ENCODE results near the gene ZNF616. TPM values are rescaled to one million over a fixed set of nuclear protein-coding genes. Genes with fewer than 3 reads are reported as not detected.
"Not testable (repeated sequence)": the region's sequence is repeated elsewhere in the genome, so short reads cannot be mapped to it uniquely, and the experiment has no call there.

ZNF616 gene
- total RNA-seq, 1 experiment from 2014 or later, result 4.7 TPM

DNA sequence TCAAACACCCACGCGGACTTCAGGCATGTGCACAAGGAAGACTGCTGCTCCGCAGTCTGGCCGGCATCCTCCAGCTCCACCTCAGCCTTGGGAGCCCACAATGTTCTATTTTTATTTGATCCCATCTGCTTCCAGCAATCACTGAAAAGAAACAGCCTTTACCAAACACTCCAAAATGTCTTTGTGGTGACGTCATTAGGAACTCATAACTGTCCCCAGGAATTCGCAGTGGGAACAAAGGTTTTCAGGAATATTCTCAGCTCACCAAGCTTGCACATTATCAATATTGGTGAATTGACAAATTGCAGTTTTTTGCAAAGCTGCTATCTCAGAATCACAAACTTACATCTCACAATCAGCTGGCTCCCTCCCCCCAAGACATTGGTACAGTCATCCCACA, 29.0 kb downstream of the ZNF616 start:
- no peak for DNase-seq (ENCODE audit: low read depth)

GRCh38 chr19:52102782-52103181, 37.0 kb downstream of the ZNF616 start:
- no peak for DNase-seq (ENCODE audit: low read depth)

GRCh38 chr19:52101866-52102562, 37.7 kb downstream of the ZNF616 start:
- DNase-seq (ENCODE audit: low read depth), result no peak

DNA sequence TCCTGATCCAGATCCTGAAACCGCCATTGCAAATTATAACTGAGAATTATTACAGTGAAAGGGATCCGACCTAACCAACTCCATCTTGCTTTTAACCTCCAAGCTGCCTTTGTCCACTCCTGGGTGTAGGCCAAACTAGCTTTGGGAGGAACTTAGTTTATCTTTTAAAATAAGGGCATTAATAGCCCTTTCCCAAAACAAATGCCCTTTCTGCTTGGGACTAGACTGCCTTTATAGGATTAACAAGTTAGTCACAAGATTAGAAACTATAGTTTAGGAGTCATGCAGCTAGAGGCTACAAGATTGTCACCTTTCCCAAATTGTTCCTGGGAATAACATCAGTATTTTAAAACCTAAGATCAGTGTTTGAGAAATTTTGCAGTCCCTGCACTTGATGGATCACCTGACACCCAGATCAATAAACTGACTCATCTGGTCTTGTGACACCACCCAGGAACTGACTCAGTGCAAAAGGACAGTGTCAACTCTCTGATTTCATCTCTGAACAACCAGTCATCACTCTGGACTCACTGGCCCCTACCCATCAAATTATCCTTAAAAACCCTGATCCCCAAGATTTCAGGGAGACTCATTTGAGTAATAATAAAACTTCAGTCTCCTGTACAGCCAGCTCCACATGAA, 40.1 kb downstream of the ZNF616 start:
- no peak for DNase-seq (ENCODE audit: low read depth)

GRCh38 chr19:52096416-52096815, 43.3 kb downstream of the ZNF616 start:
- not testable (repeated sequence) for DNase-seq (ENCODE audit: low read depth)

DNA sequence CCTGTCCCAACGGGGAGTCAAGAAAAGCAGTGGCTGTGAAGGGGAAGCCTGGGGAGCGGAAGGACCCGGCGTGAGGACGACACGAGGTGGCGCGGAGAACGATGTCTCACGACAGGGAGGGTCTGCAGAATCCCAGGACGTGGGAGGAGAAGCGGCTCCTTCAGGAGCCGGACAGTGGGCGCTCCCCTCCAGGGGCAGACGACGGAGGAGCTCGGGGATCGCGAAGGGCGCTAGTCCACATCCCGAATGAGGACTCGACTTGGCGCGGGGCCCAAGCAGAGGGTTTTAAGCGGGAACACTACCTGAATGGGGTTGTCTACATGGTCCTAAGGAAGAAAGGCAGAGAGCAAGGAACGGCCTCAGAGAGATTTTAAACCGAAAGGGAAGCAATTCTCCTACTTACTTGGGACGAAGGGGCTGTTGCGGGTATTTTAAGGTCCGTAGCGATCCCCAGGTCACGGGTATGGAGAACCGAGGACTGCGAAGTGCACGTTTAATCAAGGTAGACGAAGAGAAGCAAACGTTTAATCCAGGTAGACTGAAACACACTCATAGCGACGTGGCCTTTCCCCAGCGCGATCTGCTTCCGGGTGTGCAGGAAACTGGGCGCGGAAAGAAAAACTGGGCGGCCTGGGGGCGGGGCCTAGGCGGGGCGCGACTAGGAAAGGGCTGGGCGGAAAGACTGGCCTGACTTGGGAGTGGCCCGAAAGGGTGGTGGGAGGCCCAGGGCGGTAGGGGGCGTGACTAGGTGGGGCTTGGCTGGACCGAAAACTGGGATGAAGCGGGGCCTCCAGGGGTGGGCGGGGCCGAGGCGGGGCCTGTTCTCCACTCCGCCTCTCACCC, 44.3 kb downstream of the ZNF616 start, which contains the start of gene ZNF841:
TSS of gene ZNF841 (minus strand) at position 594 of the 843 bp plus-strand sequence. CDS start 10,964 bp downstream, outside the sequence.
- peak; percentile 97 for DNase-seq (ENCODE audit: low read depth)

DNA sequence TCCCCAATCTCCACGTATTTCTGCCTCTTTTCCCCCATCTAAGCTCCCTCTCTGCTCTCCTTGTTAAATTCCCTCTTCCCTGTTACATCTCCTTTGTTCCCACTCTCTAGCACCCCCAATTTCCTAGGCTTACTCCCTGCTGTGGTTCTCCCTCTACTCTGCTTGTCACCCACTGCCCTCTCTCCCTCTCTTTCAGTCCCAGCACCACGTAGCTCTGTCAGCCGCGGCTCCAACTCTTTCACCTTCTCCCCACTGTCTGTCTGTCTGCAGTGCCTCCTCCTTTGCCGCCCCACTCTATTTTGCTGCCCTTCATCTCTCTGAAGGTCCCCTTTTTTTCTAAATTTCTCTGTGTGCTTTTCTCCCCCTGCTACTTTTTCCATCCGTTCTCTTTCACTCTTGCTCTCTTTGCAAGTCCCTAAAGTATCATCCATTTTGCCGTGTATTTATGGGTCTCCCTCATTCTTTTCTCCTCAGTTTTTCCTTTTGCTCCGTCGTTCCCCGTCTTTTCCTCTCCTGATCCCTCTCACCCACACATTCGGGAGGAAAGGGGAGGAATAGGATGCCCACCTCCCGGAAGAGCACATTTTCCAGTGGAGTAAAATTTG, 45.1 kb downstream of the ZNF616 start:
- peak; percentile 4 for DNase-seq (ENCODE audit: low read depth)

- DNase-seq (ENCODE audit: low read depth), result no peak
Measured at GRCh38 chr19:52086481-52086880, 53.3 kb downstream of the ZNF616 start.

- peak; percentile 15 for DNase-seq (ENCODE audit: low read depth)
Measured at GRCh38 chr19:52070496-52070895, 69.2 kb downstream of the ZNF616 start.

- DNase-seq (ENCODE audit: low read depth), result no peak
Measured at GRCh38 chr19:52069653-52070052, 70.1 kb downstream of the ZNF616 start.

GRCh38 chr19:52066258-52066863, 73.4 kb downstream of the ZNF616 start:
- DNase-seq (ENCODE audit: low read depth), result no peak

DNA sequence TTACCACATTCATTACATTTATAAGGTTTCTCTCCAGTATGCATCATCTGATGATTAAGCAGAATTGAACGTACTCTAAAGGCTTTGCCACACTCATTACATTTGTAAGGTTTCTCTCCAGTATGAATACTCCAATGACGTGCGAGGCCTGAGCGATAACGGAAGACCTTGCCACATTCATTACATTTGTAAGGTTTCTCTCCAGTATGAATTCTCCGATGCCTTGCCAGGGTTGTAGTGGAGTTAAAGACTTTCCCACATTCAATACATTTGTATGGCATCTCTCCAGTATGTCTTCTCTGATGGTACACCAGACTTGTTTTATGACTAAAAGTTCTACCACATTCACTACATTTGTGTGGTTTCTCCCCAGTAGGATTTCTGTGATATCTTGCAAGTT, 74.3 kb downstream of the ZNF616 start:
- no peak for DNase-seq (ENCODE audit: low read depth)

Other genes with a start within 250 kb of the ZNF616 start
- 9.0 and 14.5 TPM in 2 replicates for gene ZNF649, start 234.9 kb downstream of the ZNF616 start, total RNA-seq (2014; rRNA removed; shearing (Covaris generic))
- gene ZNF613, start 212.5 kb downstream of the ZNF616 start, total RNA-seq (2014; rRNA removed; shearing (Covaris generic)), result 2.7 and 7.1 TPM in 2 replicates
- 8.7 and 17.7 TPM in 2 replicates for gene ZNF350, start 153.1 kb downstream of the ZNF616 start, total RNA-seq (2014; rRNA removed; shearing (Covaris generic))
- 5.7 and 6.7 TPM in 2 replicates for gene ZNF615, start 131.7 kb downstream of the ZNF616 start, total RNA-seq (2014; rRNA removed; shearing (Covaris generic))
- 12.1 and 14.8 TPM in 2 replicates for gene ZNF614, start 111.6 kb downstream of the ZNF616 start, total RNA-seq (2014; rRNA removed; shearing (Covaris generic))
- 7.3 and 9.0 TPM in 2 replicates for gene ZNF432, start 91.1 kb downstream of the ZNF616 start, total RNA-seq (2014; rRNA removed; shearing (Covaris generic))
- 12.1 and 12.5 TPM in 2 replicates for gene ZNF841, start 44.2 kb downstream of the ZNF616 start, total RNA-seq (2014; rRNA removed; shearing (Covaris generic))
- gene ZNF836, start 31.7 kb upstream of the ZNF616 start, total RNA-seq (2014; rRNA removed; shearing (Covaris generic)), result 2.5 and 5.2 TPM in 2 replicates
- gene PPP2R1A, start 50.1 kb upstream of the ZNF616 start, total RNA-seq (2014; rRNA removed; shearing (Covaris generic)), result 164 and 208 TPM in 2 replicates
- 7.5 and 12.5 TPM in 2 replicates for gene ZNF766, start 129.6 kb upstream of the ZNF616 start, total RNA-seq (2014; rRNA removed; shearing (Covaris generic))
- gene ZNF480, start 157.2 kb upstream of the ZNF616 start, total RNA-seq (2014; rRNA removed; shearing (Covaris generic)), result 8.6 and 10.7 TPM in 2 replicates
- gene ZNF610, start 196.3 kb upstream of the ZNF616 start, total RNA-seq (2014; rRNA removed; shearing (Covaris generic)), result 3.8 and 6.5 TPM in 2 replicates
- 15.6 and 24.1 TPM in 2 replicates for gene ZNF880, start 230.0 kb upstream of the ZNF616 start, total RNA-seq (2014; rRNA removed; shearing (Covaris generic))